IPS-18a (cell line): Measurements from ENCODE around the gene IL21R.

Source experiments
- H3K27ac ChIP-seq: one replicate; pipeline ENCODE4 v1.5.1; 2013; ENCODE audit warnings: low read length
- H3K27me3 ChIP-seq: one replicate; pipeline ENCODE4 v1.6.1; 2013; ENCODE audit warnings: mild to moderate bottlenecking, low read length; ENCODE audit not compliant: control insufficient read depth, insufficient read depth
- H3K36me3 ChIP-seq: one replicate; pipeline ENCODE4 v1.6.1; 2013; ENCODE audit warnings: low read depth, low read length; ENCODE audit not compliant: control insufficient read depth
- H3K4me1 ChIP-seq: one replicate; pipeline ENCODE4 v1.6.1; 2013; ENCODE audit warnings: low read depth, low read length; ENCODE audit not compliant: control insufficient read depth
- H3K4me3 ChIP-seq: one replicate; pipeline ENCODE4 v1.5.1; 2013; ENCODE audit warnings: low read length
- H3K9ac ChIP-seq: one replicate; pipeline ENCODE4 v1.6.1; 2013; ENCODE audit warnings: mild to moderate bottlenecking, low read length, moderate library complexity
- H3K9me3 ChIP-seq: one replicate; pipeline ENCODE4 v1.6.1; 2013; ENCODE audit warnings: low read depth, low read length; ENCODE audit not compliant: control insufficient read depth

Gene IL21R

GRCh38 chr16:27365142-27366089, 36.6 kb upstream of the IL21R start:
- Histone ChIP-seq H3K9me3 (no peaks in the 10 kb centered on the region), H3K9ac (no peak overlapping the region), H3K4me1 (no peaks in the 10 kb centered on the region), H3K27me3 (no peaks in the 10 kb centered on the region), H3K27ac (no peak overlapping the region), H3K36me3 (peaks cover 14% of the 10 kb centered on the region), H3K4me3 (no peak overlapping the region)

- Histone ChIP-seq H3K27me3 (no peaks in the 10 kb centered on the region), H3K9ac (no peak overlapping the region), H3K4me1 (no peaks in the 10 kb centered on the region), H3K36me3 (peaks cover 14% of the 10 kb centered on the region), H3K27ac (no peak overlapping the region), H3K4me3 (no peak overlapping the region), H3K9me3 (no peaks in the 10 kb centered on the region)
Observed at GRCh38 chr16:27366687-27367460, 35.1 kb upstream of the IL21R start.

GRCh38 chr16:27367461-27368357, 34.3 kb upstream of the IL21R start:
- H3K27me3 ChIP-seq: no peaks in the 10 kb centered on the region
- H3K9ac ChIP-seq: no peak overlapping the region
- H3K4me1 ChIP-seq: no peaks in the 10 kb centered on the region
- no peaks in the 10 kb centered on the region for H3K9me3 ChIP-seq
- no peak overlapping the region for H3K4me3 ChIP-seq
- peaks cover 8% of the 10 kb centered on the region for H3K36me3 ChIP-seq
- H3K27ac ChIP-seq: no peak overlapping the region

- Histone ChIP-seq H3K4me3 (no peak overlapping the region), H3K27me3 (no peaks in the 10 kb centered on the region), H3K27ac (no peak overlapping the region), H3K36me3 (peaks cover 3% of the 10 kb centered on the region), H3K9ac (no peak overlapping the region), H3K9me3 (no peaks in the 10 kb centered on the region), H3K4me1 (no peaks in the 10 kb centered on the region)
Observed at GRCh38 chr16:27368358-27368722, 33.6 kb upstream of the IL21R start.

GRCh38 chr16:27369806-27370205, 32.2 kb upstream of the IL21R start:
- Histone ChIP-seq H3K4me3 (no peak overlapping the region), H3K4me1 (no peaks in the 10 kb centered on the region), H3K27ac (no peak overlapping the region), H3K27me3 (no peaks in the 10 kb centered on the region), H3K36me3 (no peaks in the 10 kb centered on the region), H3K9me3 (no peaks in the 10 kb centered on the region), H3K9ac (no peak overlapping the region)

- H3K4me1 ChIP-seq: no peaks in the 10 kb centered on the region
- H3K36me3 ChIP-seq: no peaks in the 10 kb centered on the region
- no peak overlapping the region for H3K27ac ChIP-seq
- H3K9me3 ChIP-seq: no peaks in the 10 kb centered on the region
- H3K27me3 ChIP-seq: no peaks in the 10 kb centered on the region
- no peak overlapping the region for H3K4me3 ChIP-seq
- no peak overlapping the region for H3K9ac ChIP-seq
Observed at GRCh38 chr16:27370318-27370717, 31.7 kb upstream of the IL21R start.

- Histone ChIP-seq H3K27me3 (no peaks in the 10 kb centered on the region), H3K9ac (no peak overlapping the region), H3K9me3 (no peaks in the 10 kb centered on the region), H3K4me1 (no peaks in the 10 kb centered on the region), H3K27ac (no peak overlapping the region), H3K4me3 (no peak overlapping the region), H3K36me3 (no peaks in the 10 kb centered on the region)
Observed at GRCh38 chr16:27373312-27373711, 28.7 kb upstream of the IL21R start.

GRCh38 chr16:27374221-27374803, 27.7 kb upstream of the IL21R start:
- no peaks in the 10 kb centered on the region for H3K4me1 ChIP-seq
- H3K36me3 ChIP-seq: no peaks in the 10 kb centered on the region
- H3K9me3 ChIP-seq: no peaks in the 10 kb centered on the region
- H3K27ac ChIP-seq: no peak overlapping the region
- H3K9ac ChIP-seq: no peak overlapping the region
- no peaks in the 10 kb centered on the region for H3K27me3 ChIP-seq
- H3K4me3 ChIP-seq: no peak overlapping the region

- Histone ChIP-seq H3K9me3 (no peaks in the 10 kb centered on the region), H3K36me3 (no peaks in the 10 kb centered on the region), H3K4me3 (no peak overlapping the region), H3K27ac (no peak overlapping the region), H3K27me3 (no peaks in the 10 kb centered on the region), H3K4me1 (no peaks in the 10 kb centered on the region), H3K9ac (no peak overlapping the region)
Observed at GRCh38 chr16:27374804-27375425, 27.1 kb upstream of the IL21R start.

- Histone ChIP-seq H3K4me3 (no peak overlapping the region), H3K9me3 (no peaks in the 10 kb centered on the region), H3K27me3 (no peaks in the 10 kb centered on the region), H3K4me1 (no peaks in the 10 kb centered on the region), H3K27ac (no peak overlapping the region), H3K36me3 (no peaks in the 10 kb centered on the region), H3K9ac (no peak overlapping the region)
Observed at GRCh38 chr16:27377666-27378485, 24.1 kb upstream of the IL21R start.
